Germinal center (tissue), 1 donor: ENCODE results near the gene OSTN.

ENCODE experiments used
- DNase-seq: peaks from one replicate; pipeline ENCODE4 v3.0.0; 2012; ENCODE audit warnings: mixed read lengths, low spot score

Gene OSTN

GRCh38 chr3:191313296-191313695 lies 114.3 kb downstream of the OSTN start:
- DNase-seq: no peak

- DNase-seq: no peak
These were observed 115.2 kb downstream of the OSTN start for GRCh38 chr3:191314109-191314728.
